ENCODE measurements around the gene ZBBX. TPM values are rescaled to one million over a fixed set of nuclear protein-coding genes. Genes with fewer than 3 reads are reported as not detected.

The ZBBX gene
- total RNA-seq, 1 donor from 2014 or later: 1.9 TPM

- TF ChIP-seq, protein P1, sequence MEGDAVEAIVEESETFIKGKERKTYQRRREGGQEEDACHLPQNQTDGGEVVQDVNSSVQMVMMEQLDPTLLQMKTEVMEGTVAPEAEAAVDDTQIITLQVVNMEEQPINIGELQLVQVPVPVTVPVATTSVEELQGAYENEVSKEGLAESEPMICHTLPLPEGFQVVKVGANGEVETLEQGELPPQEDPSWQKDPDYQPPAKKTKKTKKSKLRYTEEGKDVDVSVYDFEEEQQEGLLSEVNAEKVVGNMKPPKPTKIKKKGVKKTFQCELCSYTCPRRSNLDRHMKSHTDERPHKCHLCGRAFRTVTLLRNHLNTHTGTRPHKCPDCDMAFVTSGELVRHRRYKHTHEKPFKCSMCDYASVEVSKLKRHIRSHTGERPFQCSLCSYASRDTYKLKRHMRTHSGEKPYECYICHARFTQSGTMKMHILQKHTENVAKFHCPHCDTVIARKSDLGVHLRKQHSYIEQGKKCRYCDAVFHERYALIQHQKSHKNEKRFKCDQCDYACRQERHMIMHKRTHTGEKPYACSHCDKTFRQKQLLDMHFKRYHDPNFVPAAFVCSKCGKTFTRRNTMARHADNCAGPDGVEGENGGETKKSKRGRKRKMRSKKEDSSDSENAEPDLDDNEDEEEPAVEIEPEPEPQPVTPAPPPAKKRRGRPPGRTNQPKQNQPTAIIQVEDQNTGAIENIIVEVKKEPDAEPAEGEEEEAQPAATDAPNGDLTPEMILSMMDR (IDR thresholded peaks at IDR 0.05; ENCODE audit: unreplicated experiment): no peak
- peaks cover 7% of the 10 kb centered on the region for H3K4me1 Mint-ChIP-seq
- no peaks in the 10 kb centered on the region for H3K36me3 Mint-ChIP-seq
- DNase-seq (ENCODE audit: low spot score in 2 of 2, unreplicated experiment in 2 of 2): no peak
- H3K27ac Mint-ChIP-seq: no peak overlapping the region
- H3K9me3 Mint-ChIP-seq: peaks cover 3% of the 10 kb centered on the region
- no peak overlapping the region for H3K4me3 Mint-ChIP-seq
- no peaks in the 10 kb centered on the region for H3K27me3 Mint-ChIP-seq (ENCODE audit: low read depth)
Observed at GRCh38 chr3:167241048-167241845, 138.8 kb downstream of the ZBBX start.

DNA sequence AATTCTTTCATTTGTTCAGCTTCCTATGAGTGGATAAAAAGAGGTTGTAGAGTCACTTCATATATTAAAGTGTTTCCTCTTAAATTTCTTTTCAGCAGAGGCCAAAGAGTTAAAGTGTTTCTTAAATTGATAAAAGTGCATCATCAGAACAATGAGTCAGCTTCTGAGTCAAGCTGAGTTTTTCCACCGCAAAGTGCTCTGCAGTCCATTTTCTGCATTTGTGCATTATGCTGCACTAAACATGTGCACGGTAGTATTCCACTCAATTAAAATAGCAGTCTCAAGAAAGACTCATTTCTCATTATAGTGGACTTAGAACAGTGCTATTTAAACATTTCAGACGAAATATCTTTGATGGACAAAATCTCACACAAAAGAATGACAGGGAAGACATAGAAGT, 152.0 kb downstream of the ZBBX start:
- H3K27ac Mint-ChIP-seq: no peak overlapping the region

GRCh38 chr3:167225821-167226220, 154.3 kb downstream of the ZBBX start:
- H3K27ac Mint-ChIP-seq: no peak overlapping the region
- H3K9me3 Mint-ChIP-seq: peaks cover 6% of the 10 kb centered on the region
- no peak overlapping the region for H3K4me3 Mint-ChIP-seq
- TF ChIP-seq, protein P1 (IDR thresholded peaks at IDR 0.05; ENCODE audit: unreplicated experiment): no peak
- no peaks in the 10 kb centered on the region for H3K36me3 Mint-ChIP-seq
- DNase-seq (ENCODE audit: low spot score in 2 of 2, unreplicated experiment in 2 of 2): no peak
- H3K4me1 Mint-ChIP-seq: no peaks in the 10 kb centered on the region
- no peaks in the 10 kb centered on the region for H3K27me3 Mint-ChIP-seq (ENCODE audit: low read depth)

More for the DNA sequence above, 152.0 kb downstream of the ZBBX start:
- Mint-ChIP-seq H3K27me3 (ENCODE audit: low read depth) (no peaks in the 10 kb centered on the region), H3K4me1 (no peaks in the 10 kb centered on the region), H3K4me3 (no peak overlapping the region), H3K9me3 (no peaks in the 10 kb centered on the region), H3K36me3 (no peaks in the 10 kb centered on the region)
- DNase-seq (ENCODE audit: low spot score in 2 of 2, unreplicated experiment in 2 of 2): no peak
- TF ChIP-seq, protein P1 (IDR thresholded peaks at IDR 0.05; ENCODE audit: unreplicated experiment): no peak

DNA sequence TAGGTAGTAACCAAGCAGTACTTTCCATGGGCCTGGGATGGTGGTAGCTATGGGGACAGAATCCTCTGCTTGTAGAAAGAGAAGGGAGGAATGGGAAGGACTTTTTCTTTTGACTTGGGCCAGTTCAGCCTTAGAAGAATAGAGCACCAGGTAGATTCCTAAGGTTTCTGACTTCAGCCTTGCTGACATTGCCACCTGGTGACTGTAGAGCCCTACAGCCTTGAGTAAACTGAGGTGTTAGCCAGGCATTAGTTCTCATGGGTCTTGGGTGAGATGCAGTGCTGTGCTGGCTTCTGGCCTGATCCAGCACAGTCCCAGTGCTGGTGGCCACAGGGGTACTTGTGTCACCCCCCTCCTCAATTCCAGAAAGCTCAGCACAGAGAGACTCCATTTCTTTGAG, 171.1 kb downstream of the ZBBX start:
- Mint-ChIP-seq H3K27me3 (ENCODE audit: low read depth) (no peaks in the 10 kb centered on the region), H3K4me3 (no peak overlapping the region), H3K4me1 (peaks cover 2% of the 10 kb centered on the region), H3K9me3 (peaks cover 8% of the 10 kb centered on the region), H3K36me3 (no peaks in the 10 kb centered on the region), H3K27ac (no peak overlapping the region)
- TF ChIP-seq, protein P1 (IDR thresholded peaks at IDR 0.05; ENCODE audit: unreplicated experiment): no peak
- no peak for DNase-seq (ENCODE audit: low spot score in 2 of 2, unreplicated experiment in 2 of 2)

DNA sequence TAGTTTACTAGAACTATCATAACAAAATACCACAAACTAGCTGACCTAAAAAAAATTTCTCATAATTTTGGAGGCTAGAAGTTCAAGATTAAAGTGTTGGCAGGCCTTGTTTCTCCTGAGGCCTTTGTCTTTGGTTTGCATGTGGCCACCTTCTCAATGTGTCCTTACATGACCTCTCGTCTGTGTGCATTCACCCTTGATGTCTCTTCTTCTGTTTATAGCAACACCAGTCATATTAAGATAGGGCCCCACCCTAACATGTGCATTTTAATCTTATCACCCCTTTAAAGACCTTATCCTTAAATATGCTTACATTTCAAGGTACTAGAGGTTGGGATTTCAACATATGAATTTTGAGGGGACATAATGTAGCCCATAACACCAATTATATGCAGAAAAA, 177.0 kb downstream of the ZBBX start:
- no peaks in the 10 kb centered on the region for H3K36me3 Mint-ChIP-seq

More for the DNA sequence above, 177.0 kb downstream of the ZBBX start:
- Mint-ChIP-seq H3K9me3 (no peaks in the 10 kb centered on the region), H3K4me3 (no peak overlapping the region), H3K4me1 (peaks cover 2% of the 10 kb centered on the region), H3K27me3 (ENCODE audit: low read depth) (no peaks in the 10 kb centered on the region), H3K27ac (no peak overlapping the region)
- no peak for DNase-seq (ENCODE audit: low spot score in 2 of 2, unreplicated experiment in 2 of 2)
- TF ChIP-seq, protein P1 (IDR thresholded peaks at IDR 0.05; ENCODE audit: unreplicated experiment): no peak

Measured in mesothelial cell of epicardium (in vitro differentiated cells).